ENCODE results near the gene SEMA4G.
A peak's percentile ranks its signal among the peaks of the same experiment; 100 is the strongest.

SEMA4G gene, protein sequence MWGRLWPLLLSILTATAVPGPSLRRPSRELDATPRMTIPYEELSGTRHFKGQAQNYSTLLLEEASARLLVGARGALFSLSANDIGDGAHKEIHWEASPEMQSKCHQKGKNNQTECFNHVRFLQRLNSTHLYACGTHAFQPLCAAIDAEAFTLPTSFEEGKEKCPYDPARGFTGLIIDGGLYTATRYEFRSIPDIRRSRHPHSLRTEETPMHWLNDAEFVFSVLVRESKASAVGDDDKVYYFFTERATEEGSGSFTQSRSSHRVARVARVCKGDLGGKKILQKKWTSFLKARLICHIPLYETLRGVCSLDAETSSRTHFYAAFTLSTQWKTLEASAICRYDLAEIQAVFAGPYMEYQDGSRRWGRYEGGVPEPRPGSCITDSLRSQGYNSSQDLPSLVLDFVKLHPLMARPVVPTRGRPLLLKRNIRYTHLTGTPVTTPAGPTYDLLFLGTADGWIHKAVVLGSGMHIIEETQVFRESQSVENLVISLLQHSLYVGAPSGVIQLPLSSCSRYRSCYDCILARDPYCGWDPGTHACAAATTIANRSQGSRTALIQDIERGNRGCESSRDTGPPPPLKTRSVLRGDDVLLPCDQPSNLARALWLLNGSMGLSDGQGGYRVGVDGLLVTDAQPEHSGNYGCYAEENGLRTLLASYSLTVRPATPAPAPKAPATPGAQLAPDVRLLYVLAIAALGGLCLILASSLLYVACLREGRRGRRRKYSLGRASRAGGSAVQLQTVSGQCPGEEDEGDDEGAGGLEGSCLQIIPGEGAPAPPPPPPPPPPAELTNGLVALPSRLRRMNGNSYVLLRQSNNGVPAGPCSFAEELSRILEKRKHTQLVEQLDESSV

DNA sequence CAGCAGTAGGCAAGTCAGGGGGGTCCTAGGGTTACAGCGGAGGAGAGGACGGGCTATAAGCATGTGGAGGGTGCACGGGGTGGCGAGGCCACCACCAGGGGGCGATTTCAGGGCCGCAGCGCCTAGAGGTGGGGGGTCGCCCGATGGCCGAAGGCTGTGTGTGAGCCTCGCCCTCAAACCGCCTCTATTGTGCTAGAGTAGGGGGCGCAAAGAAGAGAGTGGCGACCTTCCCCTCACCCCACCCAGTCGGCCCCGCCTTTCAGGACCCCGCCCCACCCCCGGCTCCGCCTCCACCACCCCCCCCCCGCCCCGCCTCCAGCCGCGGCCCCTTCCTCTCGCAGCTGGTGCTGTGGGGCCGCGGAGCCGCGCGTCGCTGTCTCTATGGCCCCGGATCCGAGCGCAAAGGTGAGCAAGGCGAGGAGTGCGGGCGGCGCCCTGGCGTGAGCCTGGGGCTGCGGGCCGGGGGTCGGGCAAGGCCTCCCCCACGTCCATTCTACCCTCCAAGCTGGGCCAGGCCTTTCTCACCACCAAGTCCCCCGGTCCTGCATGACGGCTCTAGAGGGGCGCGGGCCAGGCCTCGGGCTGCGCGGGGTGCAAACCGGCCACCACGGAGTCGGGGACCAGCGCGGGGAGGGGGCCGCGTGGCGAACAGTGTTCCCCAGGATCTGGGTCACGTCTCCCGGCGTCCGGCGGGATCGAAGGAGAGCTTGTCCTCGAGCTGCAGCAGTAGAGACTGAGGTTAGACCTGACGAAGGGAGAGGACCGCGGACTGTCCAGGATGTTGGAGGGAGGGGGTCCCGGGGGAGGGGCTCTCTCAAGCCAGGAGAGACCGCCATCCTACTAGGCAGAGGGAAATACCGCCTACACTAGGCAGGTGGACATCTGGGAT is at the start of gene SEMA4G:
Gene SEMA4G (plus strand): TSS at position 318 of the 889 bp plus-strand sequence. CDS start 3,409 bp downstream, outside the sequence.
- Histone ChIP-seq H3K9me3 (ENCODE audit: control insufficient read depth, insufficient read depth, low read length) (no peaks in the 10 kb centered on the region), H3K27ac (ENCODE audit: low read depth, low read length) (no peak within 1 kb of the TSS), H3K27me3 (ENCODE audit: control insufficient read depth, insufficient read depth, low read length) (0 out of 2 replicates have a peak, but pooled peaks cover 2% of the 10 kb centered on the region), H3K36me3 (ENCODE audit: control insufficient read depth, insufficient read depth, low read length) (no peaks in the 10 kb centered on the region), H3K4me1 (ENCODE audit: control insufficient read depth, insufficient read depth, low read length) (no peaks in the 10 kb centered on the region; the same call in 1 of the 2 replicates), H3K9ac (ENCODE audit: low read depth, low read length) (peak within 1 kb of the TSS; percentile 8; the same call in 1 of the 2 replicates), H3K4me3 (ENCODE audit: low read depth, low read length) (peak within 1 kb of the TSS; percentile 76)

DNA sequence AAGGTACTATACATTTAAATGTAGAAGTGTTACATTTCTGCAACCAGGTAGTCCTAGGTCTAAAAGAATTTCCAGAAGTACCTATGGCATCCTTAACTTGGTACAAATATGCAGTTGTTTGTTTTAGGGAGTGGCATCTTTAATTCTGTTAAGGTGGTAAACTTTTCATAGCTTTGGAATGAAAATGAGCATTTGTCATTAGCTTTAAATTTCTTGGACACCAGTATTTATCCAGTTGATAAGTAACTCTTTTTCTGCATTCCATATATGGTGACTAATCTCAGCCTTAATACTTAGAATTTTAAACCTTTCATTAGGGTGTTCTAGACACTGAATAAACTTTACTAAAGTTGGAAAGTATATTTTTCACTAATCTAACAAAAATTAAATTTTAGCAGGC is 45.7 kb upstream of the SEMA4G start:
- H3K4me3 ChIP-seq (ENCODE audit: low read depth, low read length) = no peak overlapping the region
- H3K27me3 ChIP-seq (ENCODE audit: control insufficient read depth, insufficient read depth, low read length) = no peaks in the 10 kb centered on the region
- no peak overlapping the region for H3K27ac ChIP-seq (ENCODE audit: low read depth, low read length)
- peaks cover 83% of the 10 kb centered on the region for H3K36me3 ChIP-seq (ENCODE audit: control insufficient read depth, insufficient read depth, low read length)
- peaks cover 2% of the 10 kb centered on the region; the same call in 1 of the 2 replicates for H3K4me1 ChIP-seq (ENCODE audit: control insufficient read depth, insufficient read depth, low read length)
- no peaks in the 10 kb centered on the region for H3K9me3 ChIP-seq (ENCODE audit: control insufficient read depth, insufficient read depth, low read length)
- no peak overlapping the region for H3K9ac ChIP-seq (ENCODE audit: low read depth, low read length)

DNA sequence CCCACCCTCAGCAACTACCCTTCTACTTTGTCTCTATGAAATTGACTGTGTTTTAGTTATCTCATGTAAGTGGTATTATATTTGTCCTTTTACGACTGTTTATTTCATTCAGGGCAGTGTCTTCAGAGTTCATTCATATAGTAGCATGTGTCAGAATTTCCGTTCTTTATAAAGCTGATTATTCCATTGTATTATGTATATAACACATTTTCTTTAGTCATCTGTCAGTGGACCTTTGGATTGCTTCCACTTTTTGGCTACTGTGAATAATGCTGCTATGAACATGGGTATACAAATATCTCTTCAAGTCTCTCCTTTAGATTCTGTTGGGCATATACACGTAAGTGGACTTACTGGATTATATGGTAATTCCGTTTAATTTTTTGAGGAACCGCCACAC is 42.0 kb upstream of the SEMA4G start:
- H3K36me3 ChIP-seq (ENCODE audit: control insufficient read depth, insufficient read depth, low read length) = peaks cover 87% of the 10 kb centered on the region
- H3K27me3 ChIP-seq (ENCODE audit: control insufficient read depth, insufficient read depth, low read length) = no peaks in the 10 kb centered on the region
- H3K4me3 ChIP-seq (ENCODE audit: low read depth, low read length) = no peak overlapping the region
- H3K9me3 ChIP-seq (ENCODE audit: control insufficient read depth, insufficient read depth, low read length) = no peaks in the 10 kb centered on the region
- no peak overlapping the region for H3K27ac ChIP-seq (ENCODE audit: low read depth, low read length)
- no peak overlapping the region for H3K9ac ChIP-seq (ENCODE audit: low read depth, low read length)
- H3K4me1 ChIP-seq (ENCODE audit: control insufficient read depth, insufficient read depth, low read length) = peaks cover 2% of the 10 kb centered on the region; the same call in 1 of the 2 replicates

DNA sequence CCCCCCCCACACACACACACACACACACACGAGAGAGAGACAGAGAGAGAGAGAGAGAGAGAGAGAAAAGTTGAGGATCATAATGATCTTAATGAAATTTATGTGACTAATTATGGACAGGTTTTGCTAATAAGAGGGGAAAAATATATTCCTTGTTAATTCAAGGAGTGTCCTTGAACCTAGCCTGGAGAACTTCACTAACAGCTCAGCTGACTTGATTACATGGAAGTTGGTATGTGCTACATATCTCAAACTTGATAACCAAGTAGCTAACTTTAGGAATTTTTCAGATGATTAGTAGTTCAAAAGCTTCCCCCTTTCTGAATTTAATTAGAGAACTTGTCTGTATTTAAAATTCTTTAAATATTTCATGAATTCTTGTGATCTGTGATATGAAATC is 41.3 kb upstream of the SEMA4G start:
- Histone ChIP-seq H3K4me3 (ENCODE audit: low read depth, low read length) (no peak overlapping the region), H3K9me3 (ENCODE audit: control insufficient read depth, insufficient read depth, low read length) (no peaks in the 10 kb centered on the region), H3K4me1 (ENCODE audit: control insufficient read depth, insufficient read depth, low read length) (peaks cover 2% of the 10 kb centered on the region; the same call in 1 of the 2 replicates), H3K9ac (ENCODE audit: low read depth, low read length) (no peak overlapping the region), H3K27ac (ENCODE audit: low read depth, low read length) (no peak overlapping the region), H3K36me3 (ENCODE audit: control insufficient read depth, insufficient read depth, low read length) (peaks cover 93% of the 10 kb centered on the region), H3K27me3 (ENCODE audit: control insufficient read depth, insufficient read depth, low read length) (no peaks in the 10 kb centered on the region)

DNA sequence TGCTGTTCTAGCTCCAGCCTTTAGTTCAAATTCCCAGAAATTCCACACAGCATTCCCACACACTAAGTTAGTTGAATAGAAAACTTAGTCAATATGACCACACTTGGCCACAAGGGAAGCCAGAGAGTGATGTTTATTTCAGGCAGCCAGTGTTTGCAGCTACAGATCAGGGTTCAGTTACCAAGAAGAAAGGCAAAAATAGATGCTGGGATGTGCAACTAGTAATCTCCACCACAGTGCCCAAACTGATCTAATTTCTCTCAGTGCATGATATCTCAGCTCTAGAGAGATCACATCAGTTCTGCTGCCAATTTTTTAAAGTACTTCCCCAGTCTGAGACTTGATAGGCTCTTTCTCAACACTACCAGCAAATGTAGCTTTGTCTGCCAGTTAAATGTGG is 38.9 kb upstream of the SEMA4G start:
- H3K36me3 ChIP-seq (ENCODE audit: control insufficient read depth, insufficient read depth, low read length) = peaks cover 81% of the 10 kb centered on the region

DNA sequence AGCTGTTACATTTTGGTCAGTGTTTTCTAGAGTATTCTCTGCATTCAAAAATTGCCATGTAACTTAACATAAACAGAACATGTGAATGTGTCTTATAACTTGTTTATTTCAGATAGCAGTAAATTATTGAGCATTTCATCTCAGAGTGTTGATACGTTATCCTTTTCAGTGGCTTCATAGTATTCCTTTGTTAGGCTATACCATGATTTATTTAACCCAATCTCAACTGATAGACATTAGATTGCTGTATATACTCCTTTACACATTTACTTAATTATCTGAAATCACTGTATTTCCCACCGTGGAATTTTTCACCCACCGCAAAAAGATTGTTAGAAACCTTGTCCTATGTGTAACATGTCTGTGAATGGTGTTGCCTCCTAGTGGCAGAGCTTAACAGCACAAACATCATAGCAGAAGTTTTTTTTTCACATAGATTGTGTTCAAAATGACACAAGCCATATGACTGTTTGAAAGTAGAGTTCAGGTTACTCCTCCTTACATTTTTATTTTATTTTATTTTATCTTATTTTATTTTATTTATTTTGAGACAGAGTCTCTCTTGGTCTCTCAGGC is 35.1 kb upstream of the SEMA4G start:
- Histone ChIP-seq H3K9ac (ENCODE audit: low read depth, low read length) (no peak overlapping the region), H3K4me3 (ENCODE audit: low read depth, low read length) (no peak overlapping the region), H3K9me3 (ENCODE audit: control insufficient read depth, insufficient read depth, low read length) (no peaks in the 10 kb centered on the region), H3K27ac (ENCODE audit: low read depth, low read length) (no peak overlapping the region), H3K4me1 (ENCODE audit: control insufficient read depth, insufficient read depth, low read length) (no peaks in the 10 kb centered on the region), H3K27me3 (ENCODE audit: control insufficient read depth, insufficient read depth, low read length) (no peaks in the 10 kb centered on the region), H3K36me3 (ENCODE audit: control insufficient read depth, insufficient read depth, low read length) (peaks cover 72% of the 10 kb centered on the region)

More for the DNA sequence above, 38.9 kb upstream of the SEMA4G start:
- Histone ChIP-seq H3K9ac (ENCODE audit: low read depth, low read length) (no peak overlapping the region), H3K4me3 (ENCODE audit: low read depth, low read length) (no peak overlapping the region), H3K27me3 (ENCODE audit: control insufficient read depth, insufficient read depth, low read length) (no peaks in the 10 kb centered on the region), H3K27ac (ENCODE audit: low read depth, low read length) (no peak overlapping the region), H3K9me3 (ENCODE audit: control insufficient read depth, insufficient read depth, low read length) (no peaks in the 10 kb centered on the region), H3K4me1 (ENCODE audit: control insufficient read depth, insufficient read depth, low read length) (peaks cover 2% of the 10 kb centered on the region; the same call in 1 of the 2 replicates)

DNA sequence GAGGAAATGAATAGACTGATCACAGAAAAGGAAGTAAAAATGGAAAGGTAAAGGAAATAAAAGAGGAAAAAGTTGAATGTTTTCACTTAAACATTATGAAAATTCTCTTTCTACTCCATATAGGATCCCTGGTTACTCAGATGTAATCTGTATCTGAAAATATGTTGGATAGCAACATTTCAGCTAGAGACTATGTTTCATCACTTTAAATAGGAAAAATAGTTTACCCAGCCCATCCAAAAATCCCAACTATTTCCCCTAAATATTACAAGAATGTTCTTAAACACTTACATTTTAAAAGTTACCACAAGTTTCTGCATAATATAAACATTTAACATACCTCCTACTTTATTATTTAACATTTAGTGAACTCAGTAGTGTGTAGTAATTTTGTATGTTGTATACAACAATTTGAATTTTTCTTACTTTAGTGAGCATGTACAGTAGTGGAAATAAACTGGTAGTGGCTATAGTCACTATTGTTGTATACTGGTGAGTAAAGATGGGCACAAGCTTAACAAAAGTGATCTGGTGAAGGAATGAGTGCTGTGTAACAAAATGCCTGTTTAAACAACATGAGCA is 29.4 kb upstream of the SEMA4G start:
- H3K36me3 ChIP-seq (ENCODE audit: control insufficient read depth, insufficient read depth, low read length) = peaks cover 63% of the 10 kb centered on the region

DNA sequence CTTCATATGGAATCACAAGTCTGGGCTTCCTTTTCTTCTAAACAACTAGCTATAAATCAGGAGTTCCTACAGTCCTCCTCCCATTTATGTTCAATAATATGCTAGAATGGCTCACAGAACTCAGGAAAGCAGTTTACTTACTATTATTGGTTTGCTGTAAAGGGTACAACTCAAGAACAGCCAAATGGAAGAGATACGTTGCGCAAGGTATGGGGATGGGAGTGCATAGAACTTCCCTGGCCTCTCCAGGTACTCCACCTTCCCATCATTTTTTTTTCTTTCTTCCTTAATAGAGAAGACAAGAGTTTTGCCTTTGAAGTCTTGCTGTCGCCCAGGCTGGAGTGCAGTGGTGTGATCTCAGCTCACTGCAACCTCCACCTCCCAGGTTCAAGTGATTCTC is 27.1 kb upstream of the SEMA4G start:
- no peak overlapping the region for H3K4me3 ChIP-seq (ENCODE audit: low read depth, low read length)
- H3K9me3 ChIP-seq (ENCODE audit: control insufficient read depth, insufficient read depth, low read length) = no peaks in the 10 kb centered on the region
- H3K36me3 ChIP-seq (ENCODE audit: control insufficient read depth, insufficient read depth, low read length) = peaks cover 79% of the 10 kb centered on the region
- H3K4me1 ChIP-seq (ENCODE audit: control insufficient read depth, insufficient read depth, low read length) = no peaks in the 10 kb centered on the region
- no peaks in the 10 kb centered on the region for H3K27me3 ChIP-seq (ENCODE audit: control insufficient read depth, insufficient read depth, low read length)
- no peak overlapping the region for H3K27ac ChIP-seq (ENCODE audit: low read depth, low read length)
- no peak overlapping the region for H3K9ac ChIP-seq (ENCODE audit: low read depth, low read length)

More for the DNA sequence above, 29.4 kb upstream of the SEMA4G start:
- no peak overlapping the region for H3K27ac ChIP-seq (ENCODE audit: low read depth, low read length)
- H3K4me3 ChIP-seq (ENCODE audit: low read depth, low read length) = no peak overlapping the region
- no peak overlapping the region for H3K9ac ChIP-seq (ENCODE audit: low read depth, low read length)
- H3K9me3 ChIP-seq (ENCODE audit: control insufficient read depth, insufficient read depth, low read length) = no peaks in the 10 kb centered on the region
- H3K27me3 ChIP-seq (ENCODE audit: control insufficient read depth, insufficient read depth, low read length) = no peaks in the 10 kb centered on the region
- H3K4me1 ChIP-seq (ENCODE audit: control insufficient read depth, insufficient read depth, low read length) = no peaks in the 10 kb centered on the region

DNA sequence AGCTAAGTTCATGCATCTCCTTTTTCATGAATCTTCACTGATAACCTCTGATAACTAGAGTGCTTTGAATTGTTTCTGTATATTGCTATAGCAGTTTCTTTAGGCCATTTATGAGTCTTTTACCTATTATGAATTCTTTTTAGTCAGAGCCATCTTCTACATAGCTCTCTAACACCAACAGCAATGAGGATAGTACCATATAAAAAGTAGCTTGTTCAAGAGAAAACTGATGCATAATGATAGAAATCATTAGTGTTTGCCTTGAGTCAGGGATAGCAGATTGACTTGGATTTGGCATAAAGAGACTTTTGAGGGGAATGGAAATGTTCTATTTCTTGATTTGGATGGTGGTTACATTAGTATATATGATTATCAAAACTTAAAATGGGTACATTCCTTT is 25.8 kb upstream of the SEMA4G start:
- no peak overlapping the region for H3K27ac ChIP-seq (ENCODE audit: low read depth, low read length)
- H3K4me1 ChIP-seq (ENCODE audit: control insufficient read depth, insufficient read depth, low read length) = no peaks in the 10 kb centered on the region
- H3K4me3 ChIP-seq (ENCODE audit: low read depth, low read length) = no peak overlapping the region
- H3K36me3 ChIP-seq (ENCODE audit: control insufficient read depth, insufficient read depth, low read length) = peaks cover 79% of the 10 kb centered on the region
- H3K9ac ChIP-seq (ENCODE audit: low read depth, low read length) = no peak overlapping the region
- H3K9me3 ChIP-seq (ENCODE audit: control insufficient read depth, insufficient read depth, low read length) = no peaks in the 10 kb centered on the region
- no peaks in the 10 kb centered on the region for H3K27me3 ChIP-seq (ENCODE audit: control insufficient read depth, insufficient read depth, low read length)

DNA sequence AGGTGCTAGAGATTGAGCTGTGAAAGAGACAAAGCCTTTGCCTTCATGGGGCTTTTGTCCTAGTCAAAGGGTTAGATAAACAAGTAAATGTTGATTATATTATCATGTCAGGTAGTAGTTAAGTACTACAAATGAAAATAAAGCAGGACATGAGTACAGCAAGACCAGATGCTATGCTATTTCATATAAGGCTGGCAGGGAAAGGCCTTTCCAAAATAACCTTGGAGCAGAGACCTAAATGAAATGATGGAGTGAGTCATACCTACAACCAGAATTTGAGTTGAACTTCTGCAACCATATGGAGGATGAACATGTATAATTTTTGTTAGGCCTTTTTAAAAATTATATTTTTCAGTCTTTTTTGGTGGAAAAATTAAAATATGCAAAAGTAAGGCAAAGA is 23.6 kb upstream of the SEMA4G start:
- no peak overlapping the region for H3K27ac ChIP-seq (ENCODE audit: low read depth, low read length)
- H3K27me3 ChIP-seq (ENCODE audit: control insufficient read depth, insufficient read depth, low read length) = no peaks in the 10 kb centered on the region
- no peaks in the 10 kb centered on the region for H3K9me3 ChIP-seq (ENCODE audit: control insufficient read depth, insufficient read depth, low read length)
- no peaks in the 10 kb centered on the region for H3K4me1 ChIP-seq (ENCODE audit: control insufficient read depth, insufficient read depth, low read length)
- peaks cover 81% of the 10 kb centered on the region for H3K36me3 ChIP-seq (ENCODE audit: control insufficient read depth, insufficient read depth, low read length)
- H3K4me3 ChIP-seq (ENCODE audit: low read depth, low read length) = no peak overlapping the region
- H3K9ac ChIP-seq (ENCODE audit: low read depth, low read length) = no peak overlapping the region

All from HUES48 (cell line).